HCT116 (cell line): ENCODE measurements around the gene SNAP29.

Source experiments
- CTCF ChIP-seq, 3 experiments: fragments of 200-600 bp in 1 of 3; sonication (generic) in 1 of 3; IDR thresholded peaks in 2 of 3; conservative IDR thresholded peaks in 1 of 3; 2 replicates each; pipeline ENCODE4 v1.5.1; 2012 to 2017; ENCODE audit warnings: low read depth in 2 of 3, low read length in 2 of 3, antibody characterized with exemption in 1 of 3, borderline replicate concordance in 1 of 3, control low read depth in 1 of 3, mild to moderate bottlenecking in 1 of 3, mixed read lengths in 1 of 3, mixed run types in 1 of 3, moderate library complexity in 1 of 3; ENCODE audit not compliant: insufficient read depth in 1 of 3
- JUND ChIP-seq: IDR thresholded peaks from 2 replicates; pipeline ENCODE4 v1.6.1; 2012
- POLR2A ChIP-seq: IDR thresholded peaks from 2 replicates; pipeline ENCODE4 v1.7.0; 2011; ENCODE audit warnings: borderline replicate concordance; ENCODE audit not compliant: insufficient read depth, insufficient read length; ENCODE audit errors: extremely low read depth
- POLR2AphosphoS5 ChIP-seq: IDR thresholded peaks from 2 replicates; pipeline ENCODE4 v1.6.1; 2011; ENCODE audit warnings: mild to moderate bottlenecking, low read depth, low read length, moderate library complexity
- RAD21 ChIP-seq: IDR thresholded peaks from 2 replicates; pipeline ENCODE4 v1.6.1; 2012; ENCODE audit warnings: low read depth, mild to moderate bottlenecking
- TF ChIP-seq, protein P1 (sequence below): IDR thresholded peaks from 2 replicates; pipeline ENCODE4 v1.6.1; 2012

DNA sequence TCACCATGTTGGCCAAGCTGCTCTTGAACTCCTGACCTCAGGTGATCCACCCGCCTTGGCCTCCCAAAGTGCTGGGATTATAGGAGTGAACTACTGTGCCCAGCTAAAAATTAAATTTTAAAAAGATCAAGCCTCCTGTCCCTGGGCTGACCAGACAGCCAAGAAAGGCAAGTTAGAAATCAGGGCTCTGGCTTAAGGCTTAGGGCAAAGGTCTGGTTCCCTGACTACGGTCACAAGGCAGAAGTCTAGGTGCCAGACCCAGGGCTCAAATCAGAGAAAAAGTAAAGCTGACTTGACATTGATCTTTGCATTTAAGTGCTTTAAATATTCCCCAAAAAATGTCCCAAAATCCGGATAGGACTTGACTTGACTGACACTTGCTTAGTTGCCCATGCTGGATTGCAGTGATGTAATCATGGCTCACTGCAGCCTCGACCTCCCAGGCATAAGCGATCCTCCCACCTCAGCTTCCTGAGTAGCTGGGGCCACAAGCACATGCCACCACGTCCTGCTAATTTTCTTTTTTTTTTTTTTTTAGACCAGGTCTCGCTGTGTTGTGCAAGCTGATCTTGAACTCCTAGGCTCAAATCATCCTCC is 41.1 kb downstream of the SNAP29 start:
- TF ChIP-seq CTCF (IDR thresholded peaks at IDR 0.05 in 2 of 3, conservative IDR thresholded peaks at IDR 0.05 in 1 of 3; ENCODE audit: borderline replicate concordance in 1 of 3, insufficient read depth in 1 of 3, low read depth in 2 of 3, low read length in 2 of 3): no peak
- no peak for TF ChIP-seq RAD21
- TF ChIP-seq POLR2A: no peak
- no peak for TF ChIP-seq JUND
- TF ChIP-seq, protein P1, sequence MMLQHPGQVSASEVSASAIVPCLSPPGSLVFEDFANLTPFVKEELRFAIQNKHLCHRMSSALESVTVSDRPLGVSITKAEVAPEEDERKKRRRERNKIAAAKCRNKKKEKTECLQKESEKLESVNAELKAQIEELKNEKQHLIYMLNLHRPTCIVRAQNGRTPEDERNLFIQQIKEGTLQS: no peak
- TF ChIP-seq POLR2AphosphoS5: no peak
